Body of pancreas (tissue), 4 donors: ENCODE data around the gene CCDC136. TPM values are rescaled to one million over a fixed set of nuclear protein-coding genes. Genes with fewer than 3 reads are reported as not detected.

Experiments
- ATAC-seq: fragments of 150-250 bp; one replicate; pipeline ENCODE4 v1.9.1; 2016
- DNase-seq, 4 donors: peaks; one replicate each; pipeline ENCODE4 v3.0.0-alpha.2; 2019
- H3K27ac ChIP-seq, 4 donors: fragments of 200-600 bp; sonication (generic); 1 replicate in 3 of 4; 2 replicates in 1 of 4; pipeline versions ENCODE4 v1.5.1 to v1.6.1; 2016 to 2019; ENCODE audit warnings: mild to moderate bottlenecking in 1 of 4, mixed read lengths in 1 of 4, moderate library complexity in 1 of 4
- H3K27me3 ChIP-seq, 2 donors: fragments of 200-600 bp; sonication (generic); one replicate each; pipeline ENCODE4 v1.6.0; 2016; ENCODE audit warnings: mild to moderate bottlenecking in 1 of 2
- H3K36me3 ChIP-seq, 2 donors: fragments of 200-600 bp; sonication (generic); replicated peaks in 1 of 2; 2 replicates each; pipeline ENCODE4 v1.5.1; 2016; ENCODE audit warnings: low read depth in 2 of 2; ENCODE audit not compliant: insufficient read depth in 1 of 2
- H3K4me1 ChIP-seq: fragments of 200-600 bp; sonication (generic); one replicate; pipeline ENCODE4 v1.6.0; 2016
- H3K4me3 ChIP-seq, 2 donors: fragments of 200-600 bp; sonication (generic); 1 replicate in 1 of 2; 2 replicates in 1 of 2; pipeline ENCODE4 v1.5.1; 2016 to 2019
- H3K9me3 ChIP-seq, 3 donors: fragments of 200-600 bp; sonication (generic); 1 replicate in 2 of 3; 2 replicates in 1 of 3; pipeline ENCODE4 v1.5.1; 2016
- CTCF ChIP-seq, 7 experiments: fragments of 450-650 bp in 4 of 7; fragments of 200-600 bp in 3 of 7; sonication (generic) in 3 of 7; IDR thresholded peaks; one replicate each; pipeline ENCODE4 v1.5.1; 2016 to 2019; ENCODE audit warnings: antibody characterized with exemption in 7 of 7
- POLR2A ChIP-seq, 3 donors: fragments of 450-650 bp; IDR thresholded peaks; one replicate each; pipeline ENCODE4 v1.6.1; 2016; ENCODE audit warnings: antibody characterized with exemption in 3 of 3, mild to moderate bottlenecking in 2 of 3
- WGBS, 2 donors: methylation state at CpG; one replicate each; pipeline ENCODE4 v1.1.5; 2017; 5-methylcytosine and 5-hydroxymethylcytosine counted together
- intact Hi-C: fragments of 100-400 bp; cut with DNase I; formaldehyde crosslinking; loops from one replicate; pipeline ENCODE4 v1.15.1; 2023
- total RNA-seq, 2 donors: library from RNA; depleted of rRNA; stranded (reverse); fragments of >200 nt; gene quantifications; one replicate each; pipeline ENCODE4 v1.1.0, GENCODE V29; 2016

CCDC136 gene
- total RNA-seq, 2 donors from 2014 or later = 0.99 to 3.6 TPM

- DNase-seq = no peak
- Histone ChIP-seq H3K4me1 (no peaks in the 10 kb centered on the region), H3K27ac (no peak overlapping the region), H3K27me3 (no peaks in the 10 kb centered on the region), H3K36me3 (peaks cover 12 to 21% of the 10 kb centered on the region in 2 donors), H3K4me3 (no peak overlapping the region), H3K9me3 (no peaks in the 10 kb centered on the region)
- TF ChIP-seq POLR2A (IDR thresholded peaks at IDR 0.05) = no peak
- no peak for TF ChIP-seq CTCF (IDR thresholded peaks at IDR 0.05)
- WGBS, 2 donors = 81 to 85% methylated on average over 5 of the region's 5 CpGs
- no peak for ATAC-seq
- intact Hi-C loops = no loop called here
These were observed 35.8 kb upstream of the CCDC136 start for GRCh38 chr7:128755819-128756476.

GRCh38 chr7:128757203-128757602, 34.6 kb upstream of the CCDC136 start:
- 59 to 61% methylated on average over 2 of the region's 2 CpGs for WGBS, 2 donors
- intact Hi-C loops = no loop called here
- Histone ChIP-seq H3K36me3 (peaks cover 12 to 21% of the 10 kb centered on the region in 2 donors), H3K4me3 (no peak overlapping the region), H3K27me3 (no peaks in the 10 kb centered on the region), H3K4me1 (no peaks in the 10 kb centered on the region), H3K27ac (no peak overlapping the region), H3K9me3 (no peaks in the 10 kb centered on the region)
- ATAC-seq (no peak), DNase-seq (no peak)
- TF ChIP-seq CTCF (IDR thresholded peaks at IDR 0.05) (no peak), POLR2A (IDR thresholded peaks at IDR 0.05) (no peak)

- TF ChIP-seq POLR2A (IDR thresholded peaks at IDR 0.05) (no peak), CTCF (IDR thresholded peaks at IDR 0.05) (no peak)
- H3K4me3 ChIP-seq = no peak overlapping the region
- DNase-seq = no peak
- no peak overlapping the region for H3K27ac ChIP-seq
- no peaks in the 10 kb centered on the region for H3K9me3 ChIP-seq
- peaks cover 12 to 23% of the 10 kb centered on the region in 2 donors for H3K36me3 ChIP-seq
- intact Hi-C loops = no loop called here
- H3K27me3 ChIP-seq = no peaks in the 10 kb centered on the region
- H3K4me1 ChIP-seq = no peaks in the 10 kb centered on the region
- ATAC-seq = no peak
- WGBS, 2 donors = 100% methylated on average over 1 of the region's 1 CpG
These were observed 33.2 kb upstream of the CCDC136 start for GRCh38 chr7:128758553-128758952.

GRCh38 chr7:128759242-128759641, 32.5 kb upstream of the CCDC136 start:
- H3K4me1 ChIP-seq = no peaks in the 10 kb centered on the region
- peaks cover 7 to 21% of the 10 kb centered on the region in 2 donors for H3K36me3 ChIP-seq
- intact Hi-C loops = no loop called here
- no peaks in the 10 kb centered on the region for H3K27me3 ChIP-seq
- DNase-seq (no peak), ATAC-seq (no peak)
- no peak for TF ChIP-seq CTCF (IDR thresholded peaks at IDR 0.05)
- TF ChIP-seq POLR2A (IDR thresholded peaks at IDR 0.05) = no peak
- no peaks in the 10 kb centered on the region for H3K9me3 ChIP-seq
- no peak overlapping the region for H3K4me3 ChIP-seq
- H3K27ac ChIP-seq = no peak overlapping the region

GRCh38 chr7:128763541-128763940, 28.2 kb upstream of the CCDC136 start:
- TF ChIP-seq POLR2A (IDR thresholded peaks at IDR 0.05) = no peak
- TF ChIP-seq CTCF (IDR thresholded peaks at IDR 0.05) = no peak
- DNase-seq = no peak
- Histone ChIP-seq H3K27ac (no peak overlapping the region), H3K9me3 (no peaks in the 10 kb centered on the region), H3K4me1 (no peaks in the 10 kb centered on the region), H3K27me3 (no peaks in the 10 kb centered on the region), H3K36me3 (peaks cover 12 to 14% of the 10 kb centered on the region in 2 donors), H3K4me3 (no peak overlapping the region)
- ATAC-seq = no peak
- intact Hi-C loops = no loop called here
- 74 to 79% methylated on average over 3 of the region's 3 CpGs for WGBS, 2 donors
